Activated CD8-positive, alpha-beta T cell treated with anti-CD3 and anti-CD28 coated beads for 36 hours (primary cell): ENCODE data around the gene CDH13. TPM values are rescaled to one million over a fixed set of nuclear protein-coding genes. Genes with fewer than 3 reads are reported as not detected.
A peak's percentile ranks its signal among the peaks of the same experiment; 100 is the strongest.

Experiments used
- ATAC-seq: fragments of 200-7000 bp; cut with Tn5 transposase; one replicate; pipeline ENCODE4 v1.10.0; 2021; ENCODE audit warnings: mild to moderate bottlenecking, moderate library complexity
- CTCF ChIA-PET: fragments of 350-600 bp; sonication (Branson Sonifier 250); formaldehyde crosslinking; loops from one replicate; lab custom pipeline; 2021; ENCODE audit warnings: antibody characterized with exemption; lab: Charles Lee
- POLR2A ChIA-PET: fragments of 350-600 bp; sonication (Branson Sonifier 250); formaldehyde crosslinking; loops from one replicate; lab custom pipeline; 2021; ENCODE audit warnings: antibody characterized with exemption; lab: Charles Lee
- DNase-seq: peaks from one replicate; pipeline ENCODE4 v3.0.0-alpha.2; 2020
- H3K27ac Mint-ChIP-seq: one replicate; pipeline ENCODE4 v1.8.0; 2021; ENCODE audit warnings: mild to moderate bottlenecking, mixed read lengths
- H3K27me3 Mint-ChIP-seq: one replicate; pipeline ENCODE4 v1.8.0; 2021; ENCODE audit warnings: mixed read lengths
- H3K36me3 Mint-ChIP-seq: one replicate; pipeline ENCODE4 v1.8.0; 2021; ENCODE audit warnings: low read depth, mixed read lengths
- H3K4me1 Mint-ChIP-seq: one replicate; pipeline ENCODE4 v1.8.0; 2021; ENCODE audit warnings: low read depth, mixed read lengths
- H3K4me3 Mint-ChIP-seq: one replicate; pipeline ENCODE4 v1.8.0; 2021; ENCODE audit warnings: mild to moderate bottlenecking, moderate library complexity, mixed read lengths
- H3K9me3 Mint-ChIP-seq: one replicate; pipeline ENCODE4 v1.8.0; 2021; ENCODE audit warnings: mixed read lengths
- CTCF ChIP-seq: fragments of 200-600 bp; IDR thresholded peaks from one replicate; pipeline ENCODE4 v1.8.0; 2022; ENCODE audit warnings: antibody characterized with exemption, mild to moderate bottlenecking
- intact Hi-C: fragments of 100-400 bp; cut with micrococcal nuclease; formaldehyde crosslinking; loops from one replicate; pipeline ENCODE4 v1.10.0; 2022
- total RNA-seq, 2 experiments: library from RNA; stranded (reverse); gene quantifications; one replicate each; pipeline ENCODE4 v1.2.3, GENCODE V29; 2021

CDH13 gene
- total RNA-seq, 2 experiments from 2014 or later = not detected

- intact Hi-C loops = no loop called here
- CTCF ChIA-PET = interaction anchor here (0.6 to 0.9 kb wide), 2 partner anchors 17 to 378 kb away, joined by 3 read pairs; partner anchors contain the start of gene TAF1C
These were observed 1181.8 kb downstream of the CDH13 start for GRCh38 chr16:83808573-83809014.

GRCh38 chr16:83809092-83809491, 1182.3 kb downstream of the CDH13 start:
- TF ChIP-seq CTCF = no peak
- ChIA-PET POLR2A (no interaction called here), CTCF (interaction anchor here (0.6 to 0.9 kb wide), 3 partner anchors 16 to 1644 kb away, joined by 3 to 5 read pairs (median 3); partner anchors contain the start of gene TAF1C)
- ATAC-seq (no peak), DNase-seq (no peak)
- peaks cover 35% of the 10 kb centered on the region for H3K36me3 Mint-ChIP-seq
- no peaks in the 10 kb centered on the region for H3K9me3 Mint-ChIP-seq
- intact Hi-C loops = no loop called here
- peaks cover 39% of the 10 kb centered on the region for H3K4me1 Mint-ChIP-seq
- H3K27ac Mint-ChIP-seq = peak overlapping the region; percentile 87
- no peaks in the 10 kb centered on the region for H3K27me3 Mint-ChIP-seq
- peak overlapping the region; percentile 83 for H3K4me3 Mint-ChIP-seq

More at GRCh38 chr16:83808573-83809014, 1181.8 kb downstream of the CDH13 start:
- H3K27me3 Mint-ChIP-seq = no peaks in the 10 kb centered on the region
- ATAC-seq = no peak
- H3K4me1 Mint-ChIP-seq = peaks cover 39% of the 10 kb centered on the region
- TF ChIP-seq CTCF = no peak
- peak overlapping the region; percentile 83 for H3K4me3 Mint-ChIP-seq
- H3K27ac Mint-ChIP-seq = peak overlapping the region; percentile 87
- DNase-seq = peak; percentile 3
- POLR2A ChIA-PET = interaction anchor here (0.6 kb wide), 1 partner anchor 257 kb away, joined by 3 read pairs; no protein-coding TSS in a partner anchor
- no peaks in the 10 kb centered on the region for H3K9me3 Mint-ChIP-seq
- peaks cover 35% of the 10 kb centered on the region for H3K36me3 Mint-ChIP-seq

DNA sequence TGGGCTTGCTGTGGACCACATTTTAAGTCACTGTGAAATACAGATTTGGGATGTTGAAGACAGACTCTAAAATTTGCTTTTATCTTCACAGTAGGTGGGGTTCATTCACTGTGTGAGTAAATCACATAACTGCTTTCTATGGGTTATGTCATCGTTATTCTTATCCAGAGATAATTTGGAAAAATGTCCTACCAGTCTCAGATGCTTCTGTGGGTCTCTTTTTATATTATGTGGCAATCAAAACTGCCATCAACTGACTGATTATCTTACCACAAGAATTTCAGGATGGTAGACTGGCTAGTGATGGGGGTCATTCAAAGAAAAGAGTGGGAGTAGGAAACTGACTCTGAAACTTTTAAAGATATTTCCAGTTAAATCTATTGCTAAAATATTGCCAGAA, 1184.1 kb downstream of the CDH13 start:
- TF ChIP-seq CTCF = no peak
- intact Hi-C loops = no loop called here
- Mint-ChIP-seq H3K4me1 (peaks cover 39% of the 10 kb centered on the region), H3K9me3 (no peaks in the 10 kb centered on the region), H3K4me3 (no peak overlapping the region), H3K36me3 (peaks cover 35% of the 10 kb centered on the region), H3K27ac (peak overlapping the region; percentile 50), H3K27me3 (no peaks in the 10 kb centered on the region)
- ChIA-PET POLR2A (interaction anchor here (1.5 kb wide), 1 partner anchor 9 kb away, joined by 3 read pairs; no protein-coding TSS in a partner anchor), CTCF (no interaction called here)
- DNase-seq (no peak), ATAC-seq (no peak)

GRCh38 chr16:83813823-83814658, 1187.3 kb downstream of the CDH13 start:
- intact Hi-C loops = no loop called here
- CTCF ChIA-PET = interaction anchor here (1.0 to 2.2 kb wide), 3 partner anchors 12 to 13 kb away, joined by 3 to 11 read pairs (median 6); no protein-coding TSS in a partner anchor
- no peaks in the 10 kb centered on the region for H3K27me3 Mint-ChIP-seq
- POLR2A ChIA-PET = interaction anchor here (0.7 kb wide), 1 partner anchor 1912 kb away, joined by 3 read pairs; no protein-coding TSS in a partner anchor
- DNase-seq = no peak
- H3K4me3 Mint-ChIP-seq = no peak overlapping the region
- H3K4me1 Mint-ChIP-seq = peaks cover 22% of the 10 kb centered on the region
- no peak for ATAC-seq
- H3K36me3 Mint-ChIP-seq = peaks cover 27% of the 10 kb centered on the region
- H3K9me3 Mint-ChIP-seq = no peaks in the 10 kb centered on the region
- H3K27ac Mint-ChIP-seq = no peak overlapping the region
- no peak for TF ChIP-seq CTCF

DNA sequence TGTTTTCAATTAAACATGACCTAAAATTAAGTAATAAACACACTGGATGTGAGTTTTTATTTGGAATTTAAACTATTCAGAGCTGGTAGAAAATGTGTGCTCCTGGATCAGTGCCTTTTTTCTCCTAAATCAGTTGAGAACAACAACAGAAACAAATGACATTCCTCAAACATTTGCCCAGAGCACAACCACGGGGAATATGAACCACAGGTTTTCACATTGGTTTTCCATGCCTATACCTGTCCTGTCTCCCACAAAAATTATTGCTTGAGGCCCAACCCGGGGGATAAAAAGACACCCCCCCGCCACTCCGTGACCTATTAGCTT, 1187.9 kb downstream of the CDH13 start:
- intact Hi-C loops = no loop called here
- TF ChIP-seq CTCF = no peak
- POLR2A ChIA-PET = interaction anchor here (0.8 kb wide), 1 partner anchor 16 kb away, joined by 3 read pairs; no protein-coding TSS in a partner anchor
- DNase-seq (no peak), ATAC-seq (no peak)
- no peak overlapping the region for H3K4me3 Mint-ChIP-seq
- CTCF ChIA-PET = interaction anchor here (2.2 kb wide), 1 partner anchor 11 kb away, joined by 11 read pairs; no protein-coding TSS in a partner anchor
- peaks cover 19% of the 10 kb centered on the region for H3K4me1 Mint-ChIP-seq
- no peak overlapping the region for H3K27ac Mint-ChIP-seq
- H3K9me3 Mint-ChIP-seq = no peaks in the 10 kb centered on the region
- no peaks in the 10 kb centered on the region for H3K27me3 Mint-ChIP-seq
- H3K36me3 Mint-ChIP-seq = peaks cover 23% of the 10 kb centered on the region
